ENCODE results near the gene ZSCAN30.

Gene ZSCAN30

DNA sequence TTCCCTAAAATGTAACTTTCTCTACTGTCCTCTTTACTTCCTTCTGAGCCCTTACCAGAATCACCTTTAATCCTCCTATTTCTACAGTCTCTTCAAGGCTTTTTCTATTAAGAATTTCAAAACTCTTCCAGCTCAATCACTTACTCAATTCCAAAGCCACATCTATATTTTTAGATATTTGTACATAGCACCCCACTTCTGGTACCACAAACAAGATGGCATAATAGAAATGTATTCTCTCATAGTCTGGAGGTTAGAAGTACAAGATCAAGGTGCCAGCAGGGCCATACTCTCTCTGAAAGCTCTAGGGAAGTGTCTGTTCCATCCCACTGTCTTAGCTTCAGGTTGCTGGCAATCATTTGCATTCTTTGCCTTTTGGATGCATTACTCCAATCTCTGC lies 11.1 kb downstream of the ZSCAN30 start:
- Histone ChIP-seq H2AFZ (ENCODE audit: insufficient read depth, low read length, poor library complexity) (no peak overlapping the region), H3K4me2 (ENCODE audit: low read length) (no peak overlapping the region), H3K79me2 (ENCODE audit: control insufficient read depth, insufficient read depth, low read length, poor library complexity) (no peaks in the 10 kb centered on the region), H2AK5ac (ENCODE audit: low read length) (no peak overlapping the region), H3K18ac (ENCODE audit: low read length) (no peak overlapping the region), H3K79me1 (ENCODE audit: low read length) (no peaks in the 10 kb centered on the region), H3K14ac (ENCODE audit: low read length) (no peak overlapping the region), H2BK120ac (ENCODE audit: insufficient read depth, low read length, poor library complexity) (no peak overlapping the region), H4K8ac (ENCODE audit: low read depth, low read length) (no peak overlapping the region), H4K12ac (ENCODE audit: low read depth, low read length) (no peak overlapping the region), H3K4ac (ENCODE audit: low read depth, low read length) (no peak overlapping the region), H3K9me3 (ENCODE audit: insufficient read depth, low read depth, low read length) (peaks cover 9% of the 10 kb centered on the region), H3K36me3 (ENCODE audit: control insufficient read depth in 1 of 2, insufficient read depth in 2 of 2, low read length in 2 of 2) (peaks cover 6 to 7% of the 10 kb centered on the region in 2 experiments), H3K27ac (ENCODE audit: low read depth, low read length) (no peak overlapping the region), H3K4me3 (ENCODE audit: low read depth, low read length) (no peak overlapping the region), H2BK12ac (ENCODE audit: low read length) (no peak overlapping the region), H3K9ac (ENCODE audit: low read length) (no peak overlapping the region), H4K91ac (ENCODE audit: low read depth, low read length) (no peak overlapping the region), H3K27me3 (ENCODE audit: insufficient read depth, low read length) (no peaks in the 10 kb centered on the region), H3K23ac (ENCODE audit: low read length) (no peak overlapping the region), H3K4me1 (ENCODE audit: control insufficient read depth in 1 of 2, insufficient read depth in 2 of 2, low read length in 2 of 2) (no peaks in the 10 kb centered on the region), H2BK5ac (ENCODE audit: low read depth, low read length, poor library complexity) (no peak overlapping the region)
- DNase-seq: no peak

DNA sequence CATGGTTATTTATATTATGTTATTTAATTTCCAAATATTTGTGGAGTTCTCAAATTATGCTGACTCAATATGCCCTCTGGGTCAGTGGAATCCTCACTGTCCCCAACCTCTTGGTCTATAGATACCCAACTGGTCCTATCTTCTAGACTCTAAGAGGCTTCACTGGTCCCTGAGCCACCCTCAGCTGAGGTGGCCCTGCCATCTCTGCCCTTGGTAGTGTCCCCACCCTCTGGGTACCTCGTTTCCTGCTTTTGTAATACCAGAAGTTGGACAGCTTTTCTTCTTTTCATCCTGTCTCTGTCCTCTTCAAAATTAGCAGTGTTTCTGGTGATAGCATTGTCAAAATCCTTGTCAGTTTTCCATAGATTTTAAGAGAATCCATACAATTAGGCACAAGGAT lies 11.9 kb downstream of the ZSCAN30 start:
- H2BK12ac ChIP-seq (ENCODE audit: low read length): no peak overlapping the region
- H3K18ac ChIP-seq (ENCODE audit: low read length): no peak overlapping the region
- no peak overlapping the region for H2AK5ac ChIP-seq (ENCODE audit: low read length)
- H3K4ac ChIP-seq (ENCODE audit: low read depth, low read length): no peak overlapping the region
- no peak overlapping the region for H2AFZ ChIP-seq (ENCODE audit: insufficient read depth, low read length, poor library complexity)
- H3K36me3 ChIP-seq (ENCODE audit: control insufficient read depth in 1 of 2, insufficient read depth in 2 of 2, low read length in 2 of 2): no peaks in the 10 kb centered on the region
- no peak overlapping the region for H3K27ac ChIP-seq (ENCODE audit: low read depth, low read length)
- H3K79me1 ChIP-seq (ENCODE audit: low read length): no peaks in the 10 kb centered on the region
- no peak overlapping the region for H4K8ac ChIP-seq (ENCODE audit: low read depth, low read length)
- H3K9ac ChIP-seq (ENCODE audit: low read length): no peak overlapping the region
- H3K9me3 ChIP-seq (ENCODE audit: insufficient read depth, low read depth, low read length): peaks cover 2% of the 10 kb centered on the region
- H3K4me1 ChIP-seq (ENCODE audit: control insufficient read depth in 1 of 2, insufficient read depth in 2 of 2, low read length in 2 of 2): no peaks in the 10 kb centered on the region
- H4K12ac ChIP-seq (ENCODE audit: low read depth, low read length): no peak overlapping the region
- DNase-seq: no peak
- no peak overlapping the region for H3K14ac ChIP-seq (ENCODE audit: low read length)
- H4K91ac ChIP-seq (ENCODE audit: low read depth, low read length): no peak overlapping the region
- H2BK120ac ChIP-seq (ENCODE audit: insufficient read depth, low read length, poor library complexity): no peak overlapping the region
- no peak overlapping the region for H3K23ac ChIP-seq (ENCODE audit: low read length)
- H3K4me3 ChIP-seq (ENCODE audit: low read depth, low read length): no peak overlapping the region
- H3K27me3 ChIP-seq (ENCODE audit: insufficient read depth, low read length): no peaks in the 10 kb centered on the region
- H2BK5ac ChIP-seq (ENCODE audit: low read depth, low read length, poor library complexity): no peak overlapping the region
- H3K79me2 ChIP-seq (ENCODE audit: control insufficient read depth, insufficient read depth, low read length, poor library complexity): no peaks in the 10 kb centered on the region
- H3K4me2 ChIP-seq (ENCODE audit: low read length): no peak overlapping the region
- WGBS (ENCODE audit: extremely low coverage, insufficient coverage, insufficient read length): no CpG with 5 or more reads among the region's 1 CpG

DNA sequence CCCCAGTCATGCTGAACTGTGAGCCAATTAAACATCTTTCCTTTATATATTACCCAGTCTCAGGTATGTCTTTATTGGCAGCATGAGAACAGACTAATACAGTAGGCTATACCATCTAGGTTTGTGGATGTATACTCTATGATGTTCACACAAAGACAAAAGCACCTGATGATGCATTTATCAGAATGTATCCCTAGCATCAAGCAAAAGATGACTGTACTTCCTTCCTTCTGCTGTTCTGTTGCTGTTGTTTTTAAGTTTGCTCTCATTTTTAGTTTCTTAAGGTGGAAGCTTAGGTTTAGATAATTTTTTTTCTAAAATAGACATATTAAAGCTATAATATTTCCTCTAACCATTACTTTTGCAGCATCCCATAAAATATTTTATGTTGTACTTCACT lies 12.4 kb downstream of the ZSCAN30 start:
- H3K14ac ChIP-seq (ENCODE audit: low read length): no peak overlapping the region
- no peak overlapping the region for H2BK120ac ChIP-seq (ENCODE audit: insufficient read depth, low read length, poor library complexity)

DNA sequence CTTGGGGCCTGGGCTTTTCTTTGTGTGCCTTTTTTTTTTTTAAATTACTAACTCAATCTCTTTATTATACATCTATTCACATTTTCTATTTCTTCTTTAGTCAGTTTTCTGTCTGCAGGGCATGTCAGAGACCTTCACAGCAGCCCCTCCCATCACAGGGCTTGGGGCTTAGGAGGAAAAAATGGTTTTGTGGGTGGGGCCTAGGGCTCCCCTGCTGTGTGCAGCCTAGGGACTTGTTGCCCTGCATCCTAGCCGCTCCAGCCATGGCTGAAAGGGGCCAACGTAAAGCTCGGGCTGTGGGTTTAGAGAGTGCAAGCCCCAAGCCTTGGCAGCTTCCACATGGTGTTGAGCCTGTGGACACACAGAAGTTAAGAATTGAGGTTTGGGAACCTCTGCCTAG lies 13.8 kb downstream of the ZSCAN30 start:
- Histone ChIP-seq H3K79me2 (ENCODE audit: control insufficient read depth, insufficient read depth, low read length, poor library complexity) (no peaks in the 10 kb centered on the region), H3K36me3 (ENCODE audit: control insufficient read depth in 1 of 2, insufficient read depth in 2 of 2, low read length in 2 of 2) (no peaks in the 10 kb centered on the region), H2BK120ac (ENCODE audit: insufficient read depth, low read length, poor library complexity) (no peak overlapping the region), H4K8ac (ENCODE audit: low read depth, low read length) (no peak overlapping the region), H3K27ac (ENCODE audit: low read depth, low read length) (no peak overlapping the region), H3K4me1 (ENCODE audit: control insufficient read depth in 1 of 2, insufficient read depth in 2 of 2, low read length in 2 of 2) (no peaks in the 10 kb centered on the region), H4K12ac (ENCODE audit: low read depth, low read length) (no peak overlapping the region), H2BK12ac (ENCODE audit: low read length) (no peak overlapping the region), H3K27me3 (ENCODE audit: insufficient read depth, low read length) (no peaks in the 10 kb centered on the region), H3K23ac (ENCODE audit: low read length) (no peak overlapping the region), H3K79me1 (ENCODE audit: low read length) (no peaks in the 10 kb centered on the region), H3K4me3 (ENCODE audit: low read depth, low read length) (no peak overlapping the region), H4K91ac (ENCODE audit: low read depth, low read length) (no peak overlapping the region), H3K9me3 (ENCODE audit: insufficient read depth, low read depth, low read length) (peaks cover 4% of the 10 kb centered on the region), H2BK5ac (ENCODE audit: low read depth, low read length, poor library complexity) (no peak overlapping the region), H3K14ac (ENCODE audit: low read length) (no peak overlapping the region), H3K4me2 (ENCODE audit: low read length) (no peak overlapping the region), H2AK5ac (ENCODE audit: low read length) (no peak overlapping the region), H3K9ac (ENCODE audit: low read length) (no peak overlapping the region), H2AFZ (ENCODE audit: insufficient read depth, low read length, poor library complexity) (no peak overlapping the region), H3K4ac (ENCODE audit: low read depth, low read length) (no peak overlapping the region), H3K18ac (ENCODE audit: low read length) (no peak overlapping the region)
- no CpG with 5 or more reads among the region's 3 CpGs for WGBS (ENCODE audit: extremely low coverage, insufficient coverage, insufficient read length)
- DNase-seq: no peak

More for the DNA sequence above, 12.4 kb downstream of the ZSCAN30 start:
- peaks cover 2% of the 10 kb centered on the region for H3K9me3 ChIP-seq (ENCODE audit: insufficient read depth, low read depth, low read length)
- no peak overlapping the region for H4K12ac ChIP-seq (ENCODE audit: low read depth, low read length)
- H4K91ac ChIP-seq (ENCODE audit: low read depth, low read length): no peak overlapping the region
- no peak overlapping the region for H3K4me2 ChIP-seq (ENCODE audit: low read length)
- H3K4me3 ChIP-seq (ENCODE audit: low read depth, low read length): no peak overlapping the region
- no peak overlapping the region for H2AFZ ChIP-seq (ENCODE audit: insufficient read depth, low read length, poor library complexity)
- no peaks in the 10 kb centered on the region for H3K4me1 ChIP-seq (ENCODE audit: control insufficient read depth in 1 of 2, insufficient read depth in 2 of 2, low read length in 2 of 2)
- H2BK5ac ChIP-seq (ENCODE audit: low read depth, low read length, poor library complexity): no peak overlapping the region
- H2AK5ac ChIP-seq (ENCODE audit: low read length): no peak overlapping the region
- H3K79me1 ChIP-seq (ENCODE audit: low read length): no peaks in the 10 kb centered on the region
- no peak for DNase-seq
- H3K79me2 ChIP-seq (ENCODE audit: control insufficient read depth, insufficient read depth, low read length, poor library complexity): no peaks in the 10 kb centered on the region
- no peak overlapping the region for H2BK12ac ChIP-seq (ENCODE audit: low read length)
- no peak overlapping the region for H4K8ac ChIP-seq (ENCODE audit: low read depth, low read length)
- no peak overlapping the region for H3K23ac ChIP-seq (ENCODE audit: low read length)
- no peak overlapping the region for H3K4ac ChIP-seq (ENCODE audit: low read depth, low read length)
- H3K9ac ChIP-seq (ENCODE audit: low read length): no peak overlapping the region
- H3K18ac ChIP-seq (ENCODE audit: low read length): no peak overlapping the region
- H3K27me3 ChIP-seq (ENCODE audit: insufficient read depth, low read length): no peaks in the 10 kb centered on the region
- H3K27ac ChIP-seq (ENCODE audit: low read depth, low read length): no peak overlapping the region
- H3K36me3 ChIP-seq (ENCODE audit: control insufficient read depth in 1 of 2, insufficient read depth in 2 of 2, low read length in 2 of 2): no peaks in the 10 kb centered on the region

DNA sequence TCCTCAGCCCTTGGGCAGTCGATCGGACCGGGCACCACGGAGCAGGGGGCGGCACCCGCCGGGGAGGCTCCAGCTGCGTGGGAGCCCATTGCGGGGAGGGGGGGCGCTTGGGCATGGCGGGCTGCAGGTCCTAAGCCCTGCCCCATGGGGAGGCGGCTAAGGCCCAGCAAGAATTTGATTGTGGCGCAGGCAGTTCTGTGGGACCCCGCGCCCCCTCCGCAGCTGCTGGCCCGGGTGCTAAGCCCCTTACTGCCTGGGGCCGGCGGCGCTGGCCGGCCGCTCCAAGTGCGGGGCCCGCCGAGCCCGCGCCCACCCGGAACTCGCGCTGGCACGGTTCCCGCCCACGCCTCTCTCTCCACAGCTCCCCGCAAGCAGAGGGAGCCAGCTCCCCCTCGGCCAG lies 18.4 kb downstream of the ZSCAN30 start:
- Histone ChIP-seq H3K27ac (ENCODE audit: low read depth, low read length) (no peak overlapping the region), H2BK5ac (ENCODE audit: low read depth, low read length, poor library complexity) (no peak overlapping the region), H4K91ac (ENCODE audit: low read depth, low read length) (no peak overlapping the region), H3K9ac (ENCODE audit: low read length) (no peak overlapping the region), H3K23ac (ENCODE audit: low read length) (no peak overlapping the region), H3K4me3 (ENCODE audit: low read depth, low read length) (no peak overlapping the region), H4K12ac (ENCODE audit: low read depth, low read length) (no peak overlapping the region), H4K8ac (ENCODE audit: low read depth, low read length) (no peak overlapping the region), H3K4me1 (ENCODE audit: control insufficient read depth in 1 of 2, insufficient read depth in 2 of 2, low read length in 2 of 2) (no peaks in the 10 kb centered on the region), H3K4me2 (ENCODE audit: low read length) (no peak overlapping the region), H2BK120ac (ENCODE audit: insufficient read depth, low read length, poor library complexity) (no peak overlapping the region), H3K9me3 (ENCODE audit: insufficient read depth, low read depth, low read length) (peaks cover 4% of the 10 kb centered on the region), H2AFZ (ENCODE audit: insufficient read depth, low read length, poor library complexity) (no peak overlapping the region), H3K18ac (ENCODE audit: low read length) (no peak overlapping the region), H2AK5ac (ENCODE audit: low read length) (no peak overlapping the region), H3K79me1 (ENCODE audit: low read length) (no peaks in the 10 kb centered on the region), H3K4ac (ENCODE audit: low read depth, low read length) (no peak overlapping the region), H3K36me3 (ENCODE audit: control insufficient read depth in 1 of 2, insufficient read depth in 2 of 2, low read length in 2 of 2) (no peaks in the 10 kb centered on the region), H3K27me3 (ENCODE audit: insufficient read depth, low read length) (no peaks in the 10 kb centered on the region), H3K79me2 (ENCODE audit: control insufficient read depth, insufficient read depth, low read length, poor library complexity) (no peaks in the 10 kb centered on the region), H2BK12ac (ENCODE audit: low read length) (no peak overlapping the region), H3K14ac (ENCODE audit: low read length) (no peak overlapping the region)
- no peak for DNase-seq
- no CpG with 5 or more reads among the region's 35 CpGs for WGBS (ENCODE audit: extremely low coverage, insufficient coverage, insufficient read length)

Measured in trophoblast cell (in vitro differentiated cells and primary cell).